AG20443 (cell line): ENCODE measurements around the gene TRIM31.
A peak's percentile ranks its signal among the peaks of the same experiment; 100 is the strongest.

Experiments
- DNase-seq: peaks from one replicate; pipeline ENCODE4 v3.0.0; 2012; ENCODE audit warnings: low spot score, mixed read lengths

Gene TRIM31

GRCh38 chr6:30113841-30114240 lies 951 bp upstream of the TRIM31 start:
- DNase-seq: no peak

- no peak for DNase-seq
Observed at GRCh38 chr6:30112402-30112994, 392 bp downstream of the TRIM31 start.

DNA sequence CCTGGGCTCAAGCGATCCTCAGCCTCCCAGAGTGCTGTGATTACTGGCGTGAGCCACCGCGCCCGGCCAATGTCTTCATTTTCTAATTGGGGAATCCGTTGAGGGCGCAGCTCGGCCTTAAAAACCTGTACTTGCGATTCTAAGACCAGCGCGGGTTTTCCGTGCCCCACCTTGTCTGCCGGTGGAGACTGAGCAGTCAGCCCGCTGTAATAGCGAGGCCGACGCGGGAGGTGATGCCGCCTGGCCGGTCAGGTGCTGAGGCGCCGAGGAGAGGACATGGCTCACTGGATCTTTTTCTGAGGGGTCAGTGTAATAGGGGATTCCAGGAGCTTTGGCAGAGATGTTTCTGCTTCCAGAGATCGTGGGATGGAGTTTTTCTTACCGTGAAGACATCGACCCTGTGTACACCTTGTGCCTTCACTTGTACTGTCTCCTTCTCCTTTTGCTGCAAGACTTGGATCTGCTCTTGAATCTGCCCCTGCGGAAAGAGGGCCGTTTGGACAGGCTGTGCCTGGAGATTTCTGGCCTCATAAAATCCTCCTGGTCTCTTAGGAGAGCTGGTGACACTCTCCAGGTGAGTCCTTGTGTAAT lies 1.5 kb downstream of the TRIM31 start:
- DNase-seq: no peak

- no peak for DNase-seq
Observed at GRCh38 chr6:30104661-30105060, 8.2 kb downstream of the TRIM31 start.

DNA sequence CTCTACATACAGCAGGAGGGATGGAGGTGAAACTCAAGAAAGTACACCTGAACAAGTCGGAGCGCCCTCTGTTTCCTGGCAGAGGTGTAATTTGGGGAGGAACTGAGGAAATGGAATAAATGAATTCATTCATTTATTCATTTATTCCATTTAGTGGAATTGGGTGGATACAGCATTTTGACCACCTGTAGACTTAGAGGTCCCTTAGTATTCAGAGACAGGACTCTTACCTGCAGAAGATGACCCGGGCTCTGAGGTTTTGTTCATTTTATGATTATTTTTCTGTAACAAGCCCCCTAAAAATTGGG lies 9.1 kb downstream of the TRIM31 start:
- no peak for DNase-seq

- peak; percentile 89 for DNase-seq
Observed at GRCh38 chr6:30102970-30103871, 9.7 kb downstream of the TRIM31 start.

DNA sequence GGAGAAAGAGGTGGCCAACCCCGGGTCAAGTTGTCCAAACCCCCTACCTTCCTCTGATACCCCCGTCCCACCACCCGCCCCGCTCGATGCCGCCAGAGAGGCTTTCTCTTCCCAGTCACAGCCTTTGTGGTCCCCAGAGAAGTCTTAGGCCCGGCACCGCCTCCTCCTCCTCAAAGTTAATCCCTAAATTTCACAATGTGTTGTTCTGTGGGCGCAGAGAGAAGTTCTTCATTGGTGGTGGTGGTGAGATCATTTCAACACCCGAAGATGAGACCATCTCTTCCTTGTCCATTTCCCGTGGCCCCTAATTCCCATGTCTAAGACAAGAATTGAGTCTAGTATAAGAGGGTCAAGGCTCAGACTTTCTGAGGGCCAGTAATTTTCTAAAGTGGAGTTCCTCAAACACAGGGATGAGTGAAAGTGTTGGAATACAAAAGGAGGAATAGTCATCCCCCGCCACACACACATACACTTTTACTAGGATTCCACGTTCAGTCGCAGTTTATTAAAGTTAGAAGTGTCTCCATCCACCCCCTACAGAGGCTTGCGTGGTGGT lies 10.4 kb downstream of the TRIM31 start:
- DNase-seq: peak; percentile 32

DNA sequence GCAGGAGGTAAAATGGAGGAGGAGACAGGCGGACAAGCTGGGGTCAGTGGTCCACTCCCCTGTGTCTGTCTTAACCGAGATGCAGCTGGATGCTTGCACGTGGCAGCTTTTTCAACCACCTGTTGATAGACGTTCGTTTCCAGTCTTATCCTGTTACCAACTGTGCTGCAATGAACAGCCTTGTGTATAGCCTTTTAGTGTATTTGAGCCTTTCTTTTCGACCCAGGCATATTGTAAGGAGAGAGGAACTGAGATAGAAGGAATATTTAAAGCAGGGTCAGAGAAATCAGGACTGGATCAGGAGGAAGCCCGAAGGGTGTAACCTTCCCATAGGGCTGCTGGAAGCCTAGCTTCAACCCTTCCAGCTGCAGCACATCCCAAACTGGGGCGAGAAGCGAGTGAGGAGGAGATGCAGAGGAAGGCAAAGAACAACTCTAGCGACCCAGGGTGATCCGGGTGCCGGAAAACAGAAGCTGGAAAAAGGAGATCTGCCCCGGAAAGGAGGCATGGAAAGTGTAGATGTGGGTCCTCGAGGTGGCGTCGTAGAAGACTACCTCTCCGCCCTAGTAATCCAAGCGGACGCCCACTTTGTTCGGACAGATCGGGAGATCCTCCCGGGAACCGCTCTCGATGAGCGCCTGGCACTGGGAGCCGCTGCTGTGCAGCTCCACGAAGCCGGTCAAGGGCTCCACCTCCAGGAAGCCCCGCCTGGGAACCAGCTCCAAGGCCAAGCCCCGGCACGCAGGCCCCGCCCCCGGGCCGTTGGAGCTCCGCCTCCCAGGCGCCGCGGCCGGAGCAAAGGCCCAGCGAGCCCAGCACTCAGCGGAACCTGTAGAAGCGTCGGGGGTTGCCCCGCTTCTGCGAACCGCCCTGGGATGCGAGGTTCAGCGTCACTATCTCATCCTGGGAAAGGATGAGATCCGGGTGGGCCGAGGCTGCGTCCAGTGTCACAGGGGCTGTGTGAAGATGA lies 11.2 kb downstream of the TRIM31 start:
- peak; percentile 96 for DNase-seq

DNA sequence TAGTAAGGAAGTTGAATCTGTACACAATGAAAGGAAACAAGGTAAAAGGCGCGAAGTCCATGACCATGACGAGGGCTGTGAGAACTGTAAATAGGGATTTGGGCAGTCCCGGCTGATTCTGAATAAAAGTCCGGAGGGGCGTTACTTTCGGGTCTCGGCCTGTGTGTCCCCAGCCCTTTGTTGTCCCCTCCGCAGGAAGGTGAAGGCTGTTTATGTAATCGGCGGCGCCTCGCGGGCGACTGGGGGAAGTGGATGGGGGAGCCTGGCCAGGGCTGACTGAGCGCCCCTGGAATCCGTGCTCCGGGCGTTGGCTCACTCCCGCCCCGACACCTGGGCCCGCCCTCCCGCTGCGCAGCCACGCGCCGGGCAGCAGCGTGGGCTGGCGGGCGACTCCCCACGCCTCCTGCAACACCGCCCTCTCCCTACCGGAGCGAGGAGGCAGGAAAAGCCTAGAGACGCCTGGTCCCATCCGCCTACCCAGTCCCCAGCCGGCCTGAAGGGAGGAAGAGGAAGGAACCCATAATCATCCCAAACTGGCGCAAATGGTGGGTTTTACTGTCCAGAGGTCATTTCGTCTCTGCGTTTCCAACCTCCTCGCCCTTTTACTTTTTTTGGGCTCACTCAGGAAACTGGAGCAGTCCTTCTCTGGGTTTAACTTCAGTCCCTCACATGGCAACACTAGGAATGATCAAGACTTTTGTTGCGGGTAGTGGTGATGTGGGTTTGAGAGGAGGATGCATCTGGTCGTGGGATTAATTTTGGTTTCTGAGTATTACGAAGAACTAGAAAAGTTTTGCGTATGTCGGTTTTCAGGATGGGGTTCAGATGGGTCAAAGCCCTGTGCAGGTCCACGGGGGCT lies 12.1 kb downstream of the TRIM31 start:
- DNase-seq: peak; percentile 29

- no peak for DNase-seq
Observed at GRCh38 chr6:30100154-30100553, 12.7 kb downstream of the TRIM31 start.

DNA sequence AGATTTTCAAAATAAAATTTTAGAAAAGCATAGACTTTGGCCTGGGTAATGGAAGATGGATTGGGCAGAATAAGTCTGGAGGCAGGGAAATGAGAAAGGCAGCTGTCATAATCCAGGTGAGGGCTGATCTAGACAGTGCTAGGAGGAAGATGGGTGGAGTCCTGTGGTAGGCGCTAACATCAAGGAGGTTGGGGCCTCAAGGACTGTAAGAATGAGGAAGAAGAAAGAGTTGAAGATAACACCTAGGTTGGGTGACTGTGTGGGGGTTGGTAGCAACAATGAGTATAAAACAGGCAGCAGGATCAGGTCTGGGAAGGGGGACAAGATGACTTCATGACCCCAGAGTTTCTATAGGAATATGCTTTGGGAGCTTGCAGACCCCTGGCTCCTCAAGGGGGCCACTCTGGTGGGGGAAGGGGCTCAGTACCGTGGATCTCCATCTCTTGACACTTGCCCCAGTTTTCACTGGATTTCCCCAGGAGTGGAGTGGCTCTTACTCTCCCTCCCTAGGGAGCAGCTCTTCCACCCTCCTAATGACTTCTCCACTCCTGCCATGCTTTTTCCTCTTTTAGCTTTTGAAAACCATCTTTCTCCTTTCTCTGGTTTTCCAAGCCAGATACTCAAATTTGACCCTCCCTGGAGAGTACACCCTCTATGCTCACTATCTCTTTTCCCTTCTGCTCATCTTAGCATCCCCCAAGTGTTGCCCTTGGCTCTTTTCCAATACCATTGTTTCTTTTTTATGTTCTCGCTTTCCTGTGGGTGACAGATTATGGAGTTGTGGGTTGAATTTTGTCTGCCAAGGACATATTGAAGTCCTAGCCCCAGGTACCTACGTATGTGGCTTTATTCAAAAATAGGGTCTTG lies 14.8 kb downstream of the TRIM31 start:
- DNase-seq: no peak

DNA sequence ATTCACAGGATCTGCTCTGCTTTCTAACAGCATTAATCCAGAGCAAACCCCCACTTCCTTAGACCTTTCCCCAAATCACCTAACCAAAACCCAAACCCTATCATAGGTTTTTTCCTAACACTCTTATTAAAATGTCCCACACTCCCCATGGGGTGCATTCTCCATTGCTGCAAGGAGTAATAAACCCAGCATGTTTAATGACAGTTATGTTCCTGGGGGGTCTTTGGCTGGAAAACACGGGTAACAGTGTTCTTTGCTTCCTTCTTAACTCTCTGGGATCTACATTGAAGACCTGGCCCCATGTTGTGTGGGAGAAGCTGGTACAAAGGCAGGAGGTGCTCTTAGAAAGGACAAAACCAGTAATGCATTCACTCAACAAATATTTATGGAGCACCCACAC lies 16.1 kb downstream of the TRIM31 start:
- no peak for DNase-seq

DNA sequence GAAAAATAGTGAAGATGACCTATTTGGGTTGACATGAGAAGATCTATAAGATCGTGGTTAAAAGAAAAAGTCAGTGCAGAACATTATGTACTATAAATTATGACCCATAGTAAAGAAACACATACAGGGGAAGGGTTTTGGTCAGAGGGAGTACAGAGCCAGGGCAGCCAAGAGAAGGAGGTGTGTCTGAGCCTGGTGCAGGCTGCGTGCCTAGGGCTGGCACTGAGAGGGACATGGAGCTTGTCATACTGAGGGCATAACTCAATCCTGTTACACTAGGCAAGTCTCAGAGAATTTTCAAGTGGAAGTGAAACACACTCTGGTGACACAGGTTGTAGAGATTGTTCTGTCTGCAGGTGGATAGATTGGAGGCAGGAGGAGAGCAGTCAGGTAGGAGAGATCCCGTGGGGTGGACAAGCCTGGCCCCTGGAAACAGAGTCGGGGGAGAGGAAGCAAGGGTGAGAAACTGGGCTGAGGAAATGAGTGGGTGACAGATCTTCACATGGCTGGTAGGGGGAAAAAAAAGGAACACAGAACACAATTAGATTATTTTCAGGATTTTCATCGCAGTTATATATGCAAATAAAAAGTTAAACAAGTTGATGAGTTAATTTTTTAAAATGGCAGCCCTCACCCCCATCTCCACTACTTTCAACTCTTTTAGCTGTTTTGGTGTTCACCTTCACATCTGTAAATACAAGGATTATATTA lies 18.8 kb downstream of the TRIM31 start:
- no peak for DNase-seq

GRCh38 chr6:30092852-30093543 lies 19.9 kb downstream of the TRIM31 start:
- DNase-seq: no peak

DNA sequence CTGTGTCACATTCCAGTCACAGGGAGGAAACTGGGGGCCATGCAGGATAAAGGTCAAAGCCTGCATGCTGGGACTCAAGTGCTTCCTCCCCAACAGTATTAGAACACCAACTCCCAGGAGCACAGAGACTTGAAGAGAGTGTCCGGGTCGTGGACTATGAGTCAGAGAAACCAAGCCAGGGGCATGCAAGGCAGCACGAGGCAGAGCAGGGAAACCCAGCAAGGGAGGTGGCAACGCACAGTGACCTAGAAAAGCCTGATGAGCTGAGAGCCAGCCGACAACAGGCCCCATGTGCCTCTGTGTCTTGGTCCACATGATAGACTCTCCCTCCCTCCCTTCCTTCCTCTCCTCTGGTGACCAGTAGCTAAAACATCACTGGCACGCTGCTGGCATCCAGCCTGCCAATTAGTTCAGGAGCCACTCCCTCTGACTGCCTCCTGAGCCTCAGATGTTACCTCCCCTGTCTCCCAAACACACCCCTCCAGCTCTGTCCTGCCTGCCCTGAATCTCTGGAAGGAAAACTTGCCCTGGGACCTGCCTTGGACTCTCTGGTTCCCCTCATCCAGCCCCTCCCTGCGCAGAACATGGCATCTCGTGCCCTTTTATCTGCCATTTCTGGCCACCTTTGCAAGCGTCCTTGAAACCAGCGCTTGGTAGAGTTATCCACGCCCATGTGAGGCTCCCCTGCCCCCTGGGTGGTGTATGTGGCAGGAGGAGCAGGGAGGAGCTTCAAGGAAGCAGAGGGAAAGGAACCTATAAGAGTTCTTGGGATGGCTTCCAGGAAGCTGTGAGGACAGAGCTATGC lies 21.1 kb downstream of the TRIM31 start:
- DNase-seq: peak; percentile 85

- no peak for DNase-seq
Observed at GRCh38 chr6:30087876-30088275, 25.0 kb downstream of the TRIM31 start.

GRCh38 chr6:30077218-30077617 lies 35.7 kb downstream of the TRIM31 start:
- DNase-seq: no peak
